ENCODE results near the gene CDHR2.

DNA sequence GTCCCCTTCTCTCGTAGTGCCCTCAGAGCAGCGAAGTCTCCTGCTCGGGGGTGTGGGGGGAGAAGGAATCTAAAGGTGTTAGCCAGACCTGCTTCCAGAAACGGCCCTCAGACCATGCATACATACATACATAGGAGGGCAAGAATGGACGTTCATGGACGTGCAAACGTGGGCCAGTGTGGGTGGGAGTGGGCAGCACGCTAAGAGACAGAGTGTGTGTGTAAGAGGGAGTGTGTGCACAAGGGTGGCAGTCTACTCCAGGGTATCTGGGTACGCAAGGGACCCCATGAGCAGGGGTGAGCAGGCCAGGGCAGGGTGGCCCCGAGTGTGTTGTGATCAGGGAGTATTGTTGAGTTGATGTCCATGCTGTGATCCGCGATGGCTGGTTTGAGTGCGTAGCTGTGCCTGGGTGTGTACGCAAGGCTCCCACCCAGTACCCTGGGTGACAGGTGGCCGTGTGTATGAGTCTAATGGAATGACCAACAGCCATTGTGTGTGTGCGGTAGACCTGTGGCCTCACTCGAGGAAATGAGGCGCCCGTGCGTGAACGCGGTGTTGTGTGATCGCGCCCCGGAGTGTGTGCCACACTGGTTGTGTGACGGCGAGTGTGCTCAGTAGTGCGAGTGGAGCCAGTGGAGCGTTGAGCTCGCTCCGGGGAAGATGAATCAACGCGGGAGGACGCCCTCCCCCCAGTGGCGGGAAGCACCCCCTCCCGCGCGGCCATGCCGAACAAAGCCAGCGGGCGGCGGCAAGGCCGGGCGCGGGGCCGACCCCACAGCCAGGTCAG is 60.0 kb downstream of the CDHR2 start:
- no peak for TF ChIP-seq POLR2A (IDR thresholded peaks at IDR 0.05)
- TF ChIP-seq, protein P1, sequence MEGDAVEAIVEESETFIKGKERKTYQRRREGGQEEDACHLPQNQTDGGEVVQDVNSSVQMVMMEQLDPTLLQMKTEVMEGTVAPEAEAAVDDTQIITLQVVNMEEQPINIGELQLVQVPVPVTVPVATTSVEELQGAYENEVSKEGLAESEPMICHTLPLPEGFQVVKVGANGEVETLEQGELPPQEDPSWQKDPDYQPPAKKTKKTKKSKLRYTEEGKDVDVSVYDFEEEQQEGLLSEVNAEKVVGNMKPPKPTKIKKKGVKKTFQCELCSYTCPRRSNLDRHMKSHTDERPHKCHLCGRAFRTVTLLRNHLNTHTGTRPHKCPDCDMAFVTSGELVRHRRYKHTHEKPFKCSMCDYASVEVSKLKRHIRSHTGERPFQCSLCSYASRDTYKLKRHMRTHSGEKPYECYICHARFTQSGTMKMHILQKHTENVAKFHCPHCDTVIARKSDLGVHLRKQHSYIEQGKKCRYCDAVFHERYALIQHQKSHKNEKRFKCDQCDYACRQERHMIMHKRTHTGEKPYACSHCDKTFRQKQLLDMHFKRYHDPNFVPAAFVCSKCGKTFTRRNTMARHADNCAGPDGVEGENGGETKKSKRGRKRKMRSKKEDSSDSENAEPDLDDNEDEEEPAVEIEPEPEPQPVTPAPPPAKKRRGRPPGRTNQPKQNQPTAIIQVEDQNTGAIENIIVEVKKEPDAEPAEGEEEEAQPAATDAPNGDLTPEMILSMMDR (IDR thresholded peaks at IDR 0.05), result no peak

All from suprapubic skin (tissue), 3 donors.